B cell (primary cell): Measurements from ENCODE around the gene POGK. TPM values are rescaled to one million over a fixed set of nuclear protein-coding genes. Genes with fewer than 3 reads are reported as not detected.
A peak's percentile ranks its signal among the peaks of the same experiment; 100 is the strongest.

Experiments
- ATAC-seq: fragments of 200-7000 bp; cut with Tn5 transposase; one replicate; pipeline ENCODE4 v1.10.0; 2021; ENCODE audit warnings: low read depth, mild to moderate bottlenecking, moderate number of reproducible peaks, moderate library complexity
- CTCF ChIA-PET: fragments of 350-600 bp; sonication (Branson Sonifier 250); formaldehyde crosslinking; loops from one replicate; lab custom pipeline; 2021; ENCODE audit warnings: antibody characterized with exemption, inconsistent platforms; lab: Charles Lee
- POLR2A ChIA-PET: fragments of 350-600 bp; sonication (Branson Sonifier 250); formaldehyde crosslinking; loops from one replicate; lab custom pipeline; 2021; ENCODE audit warnings: antibody characterized with exemption; lab: Charles Lee
- DNase-seq: peaks from one replicate; pipeline ENCODE4 v3.0.0; 2013
- H2AFZ ChIP-seq: 2 replicates; pipeline ENCODE4 v1.6.1; 2012; ENCODE audit warnings: mild to moderate bottlenecking, low read depth, low read length; ENCODE audit not compliant: insufficient read depth, poor library complexity, severe bottlenecking
- H3K27ac ChIP-seq, 2 donors: 1 replicate in 1 of 2; 2 replicates in 1 of 2; pipeline ENCODE4 v1.5.1; 2012 to 2013; ENCODE audit warnings: low read length in 2 of 2, mild to moderate bottlenecking in 2 of 2, moderate library complexity in 1 of 2
- H3K27me3 ChIP-seq, 4 experiments: fragments of 200-600 bp in 1 of 4; sonication (generic) in 1 of 4; replicated peaks in 1 of 4; 1 replicate in 2 of 4; 2 replicates in 2 of 4; pipeline versions ENCODE4 v1.6.1 to v1.7.0; 2013 to 2016; ENCODE audit warnings: low read length in 3 of 4, mild to moderate bottlenecking in 2 of 4, mixed read lengths in 1 of 4, moderate library complexity in 1 of 4; ENCODE audit not compliant: insufficient read depth in 4 of 4, control insufficient read depth in 3 of 4; ENCODE audit errors: control extremely low read depth in 1 of 4
- H3K36me3 ChIP-seq, 2 experiments: replicated peaks in 1 of 2; 1 replicate in 1 of 2; 2 replicates in 1 of 2; pipeline versions ENCODE4 v1.6.1 to v1.7.1; 2013; ENCODE audit warnings: low read length in 1 of 2; ENCODE audit not compliant: insufficient read depth in 2 of 2, control insufficient read depth in 1 of 2; ENCODE audit errors: control extremely low read depth in 1 of 2, extremely low read depth in 1 of 2
- H3K4me1 ChIP-seq, 2 donors: fragments of 200-600 bp in 1 of 2; sonication (generic) in 1 of 2; 1 replicate in 1 of 2; 2 replicates in 1 of 2; pipeline versions ENCODE4 v1.5.1 to v1.6.1; 2013 to 2017; ENCODE audit warnings: low read length in 2 of 2; ENCODE audit not compliant: control insufficient read depth in 2 of 2, insufficient read depth in 2 of 2
- H3K4me2 ChIP-seq: replicated peaks from 2 replicates; pipeline ENCODE3; 2012; ENCODE audit warnings: mild to moderate bottlenecking, low read depth, low read length; ENCODE audit not compliant: poor library complexity, severe bottlenecking
- H3K4me3 ChIP-seq, 5 experiments: fragments of 200-600 bp in 1 of 5; sonication (generic) in 1 of 5; 1 replicate in 3 of 5; 2 replicates in 2 of 5; pipeline versions ENCODE4 v1.5.1 to v1.7.0; 2011 to 2016; ENCODE audit warnings: low read length in 4 of 5, mild to moderate bottlenecking in 4 of 5, low read depth in 2 of 5, control low read depth in 1 of 5, moderate library complexity in 1 of 5; ENCODE audit not compliant: insufficient read depth in 1 of 5; ENCODE audit errors: control extremely low read depth in 1 of 5, extremely low read depth in 1 of 5
- H3K79me2 ChIP-seq: fragments of 200-600 bp; sonication (generic); one replicate; pipeline ENCODE4 v1.6.0; 2016; ENCODE audit warnings: low read length; ENCODE audit not compliant: control insufficient read depth, insufficient read depth
- H3K9ac ChIP-seq: fragments of 200-600 bp; sonication (generic); 2 replicates; pipeline ENCODE4 v1.6.1; 2017; ENCODE audit warnings: mild to moderate bottlenecking, low read length, moderate library complexity
- H3K9me3 ChIP-seq, 3 donors: one replicate each; pipeline versions ENCODE4 v1.6.1 to v1.7.1; 2013; ENCODE audit warnings: low read length in 2 of 3; ENCODE audit not compliant: control insufficient read depth in 2 of 3, insufficient read depth in 1 of 3; ENCODE audit errors: control extremely low read depth in 1 of 3
- H4K20me1 ChIP-seq: 2 replicates; pipeline ENCODE4 v1.6.0; 2012; ENCODE audit warnings: mild to moderate bottlenecking, low read length; ENCODE audit not compliant: insufficient read depth, control insufficient read depth, poor library complexity, severe bottlenecking
- H3K27ac Mint-ChIP-seq: one replicate; pipeline ENCODE4 v1.8.0; 2021; ENCODE audit warnings: mixed read lengths
- H3K27me3 Mint-ChIP-seq: one replicate; pipeline ENCODE4 v1.8.0; 2021; ENCODE audit warnings: mixed read lengths
- H3K4me1 Mint-ChIP-seq: one replicate; pipeline ENCODE4 v1.8.0; 2021; ENCODE audit warnings: mixed read lengths
- H3K4me3 Mint-ChIP-seq: one replicate; pipeline ENCODE4 v1.8.0; 2021; ENCODE audit warnings: mixed read lengths
- H3K9me3 Mint-ChIP-seq: one replicate; pipeline ENCODE4 v1.8.0; 2022; ENCODE audit warnings: mixed read lengths; ENCODE audit not compliant: insufficient read depth
- EZH2 ChIP-seq: IDR thresholded peaks from 2 replicates; pipeline ENCODE4 v1.6.1; 2012; ENCODE audit warnings: borderline replicate concordance, low read depth, mild to moderate bottlenecking, moderate library complexity, low read length; ENCODE audit not compliant: insufficient read depth, poor library complexity, severe bottlenecking
- WGBS: methylation state at CpG from one replicate; pipeline ENCODE4 v1.1.5; 2013; ENCODE audit warnings: missing lambda C conversion rate; ENCODE audit not compliant: insufficient coverage; 5-methylcytosine and 5-hydroxymethylcytosine counted together
- intact Hi-C: fragments of 100-400 bp; cut with micrococcal nuclease; formaldehyde crosslinking; loops from one replicate; pipeline ENCODE4 v1.10.0; 2022
- polyA plus RNA-seq: library from polyadenylated mRNA; depleted of rRNA; stranded (reverse); fragments of >200 nt; gene quantifications from 2 replicates; pipeline ENCODE4 v1.2.3, GENCODE V29; 2012
- total RNA-seq, 2 donors: library from RNA; stranded (reverse); fragments of 120-200 nt in 1 of 2; gene quantifications; 1 replicate in 1 of 2; 2 replicates in 1 of 2; pipeline versions ENCODE4 v1.2.3 to v1.2.4, GENCODE V29; 2013 to 2022
- TF ChIP-seq, protein P1 (sequence below): fragments of 200-600 bp; IDR thresholded peaks from one replicate; pipeline ENCODE4 v1.8.0; 2022; ENCODE audit warnings: antibody characterized with exemption, mild to moderate bottlenecking

Gene POGK
- total and polyA plus RNA-seq, 2 donors (not counting 1 experiment from before 2014, with no cell fraction given): 10.4 to 45.0 TPM

DNA sequence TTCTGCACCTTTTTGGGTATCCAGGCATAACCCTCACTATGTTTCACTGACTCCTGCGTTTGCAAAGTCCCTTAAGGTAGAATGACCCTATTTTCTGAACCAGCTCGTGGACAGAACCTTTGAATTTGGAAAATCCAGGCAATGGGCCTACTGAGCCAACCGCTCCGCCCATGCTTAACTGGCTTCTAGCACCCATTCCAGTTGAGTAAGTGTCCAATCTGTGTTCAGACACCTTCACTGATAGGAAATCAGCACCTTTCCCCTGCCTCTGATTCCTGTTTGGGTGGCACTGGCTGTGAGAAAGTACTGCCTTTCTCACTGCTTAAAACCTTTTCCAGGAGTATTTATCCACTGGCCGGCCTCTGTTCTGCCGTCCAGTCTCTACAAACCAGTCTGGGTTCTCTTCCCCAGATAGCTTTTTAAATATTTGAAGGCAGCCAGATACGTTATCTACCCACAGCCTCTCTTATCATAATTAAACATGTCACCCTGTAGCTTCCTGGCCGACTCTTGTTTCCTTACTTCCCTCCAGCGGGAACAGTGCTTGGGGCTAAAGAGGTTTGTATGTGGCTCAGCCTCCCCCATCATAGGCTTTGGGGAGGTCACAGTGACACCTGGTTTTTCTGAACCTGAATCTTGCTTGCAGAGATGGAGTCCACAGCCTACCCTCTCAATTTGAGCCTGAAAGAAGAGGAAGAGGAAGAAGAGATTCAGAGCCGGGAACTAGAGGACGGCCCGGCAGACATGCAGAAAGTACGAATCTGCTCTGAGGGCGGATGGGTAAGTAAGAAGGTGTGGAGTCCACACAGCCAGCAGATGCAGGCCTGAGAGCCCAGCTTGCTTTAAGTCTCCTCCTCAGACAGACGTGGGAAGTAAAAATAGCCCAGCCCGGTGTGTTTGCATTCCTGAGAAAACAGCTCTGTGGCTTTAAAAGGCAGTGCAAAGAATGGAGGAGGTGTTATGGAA, 1.3 kb downstream of the POGK start:
- H3K27me3 Mint-ChIP-seq: no peaks in the 10 kb centered on the region
- no peaks in the 10 kb centered on the region for H3K27me3 ChIP-seq
- no peaks in the 10 kb centered on the region for H3K9me3 ChIP-seq
- TF ChIP-seq, protein P1, sequence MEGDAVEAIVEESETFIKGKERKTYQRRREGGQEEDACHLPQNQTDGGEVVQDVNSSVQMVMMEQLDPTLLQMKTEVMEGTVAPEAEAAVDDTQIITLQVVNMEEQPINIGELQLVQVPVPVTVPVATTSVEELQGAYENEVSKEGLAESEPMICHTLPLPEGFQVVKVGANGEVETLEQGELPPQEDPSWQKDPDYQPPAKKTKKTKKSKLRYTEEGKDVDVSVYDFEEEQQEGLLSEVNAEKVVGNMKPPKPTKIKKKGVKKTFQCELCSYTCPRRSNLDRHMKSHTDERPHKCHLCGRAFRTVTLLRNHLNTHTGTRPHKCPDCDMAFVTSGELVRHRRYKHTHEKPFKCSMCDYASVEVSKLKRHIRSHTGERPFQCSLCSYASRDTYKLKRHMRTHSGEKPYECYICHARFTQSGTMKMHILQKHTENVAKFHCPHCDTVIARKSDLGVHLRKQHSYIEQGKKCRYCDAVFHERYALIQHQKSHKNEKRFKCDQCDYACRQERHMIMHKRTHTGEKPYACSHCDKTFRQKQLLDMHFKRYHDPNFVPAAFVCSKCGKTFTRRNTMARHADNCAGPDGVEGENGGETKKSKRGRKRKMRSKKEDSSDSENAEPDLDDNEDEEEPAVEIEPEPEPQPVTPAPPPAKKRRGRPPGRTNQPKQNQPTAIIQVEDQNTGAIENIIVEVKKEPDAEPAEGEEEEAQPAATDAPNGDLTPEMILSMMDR: no peak
- TF ChIP-seq EZH2: no peak
- H3K36me3 ChIP-seq: peaks cover 3 to 50% of the 10 kb centered on the region in 2 experiments
- H3K4me2 ChIP-seq: peak overlapping the region; percentile 94
- peaks cover 35% of the 10 kb centered on the region for H3K4me1 Mint-ChIP-seq
- H3K9ac ChIP-seq: peak overlapping the region; percentile 73
- peak overlapping the region; percentile 96 for H2AFZ ChIP-seq
- ChIA-PET CTCF (no interaction called here), POLR2A (interaction anchor here (0.9 kb wide), 1 partner anchor 35 kb away, joined by 3 read pairs; no protein-coding TSS in a partner anchor)
- peaks cover 21 to 25% of the 10 kb centered on the region in 2 donors for H3K4me1 ChIP-seq
- peaks cover 49% of the 10 kb centered on the region for H4K20me1 ChIP-seq
- peak overlapping the region; percentile 85 for H3K27ac Mint-ChIP-seq
- H3K27ac ChIP-seq: peak overlapping the region; percentile 17 to 64
- ATAC-seq (no peak), DNase-seq (peak; percentile 17)
- intact Hi-C loops: no loop called here
- no peaks in the 10 kb centered on the region for H3K9me3 Mint-ChIP-seq
- peaks cover 45% of the 10 kb centered on the region for H3K79me2 ChIP-seq
- H3K4me3 ChIP-seq: peak overlapping the region; percentile 51 to 86 (median 62)
- peak overlapping the region; percentile 92 for H3K4me3 Mint-ChIP-seq
- WGBS: 56% methylated on average over 9 of the region's 16 CpGs

- H3K9me3 ChIP-seq: no peaks in the 10 kb centered on the region
- ChIA-PET POLR2A (no interaction called here), CTCF (no interaction called here)
- Mint-ChIP-seq H3K27ac (no peak overlapping the region), H3K4me1 (peaks cover 39% of the 10 kb centered on the region), H3K9me3 (no peaks in the 10 kb centered on the region), H3K27me3 (no peaks in the 10 kb centered on the region), H3K4me3 (no peak overlapping the region)
- no peak overlapping the region for H3K4me3 ChIP-seq
- no peak for TF ChIP-seq EZH2
- TF ChIP-seq, protein P1: no peak
- peaks cover 62% of the 10 kb centered on the region for H4K20me1 ChIP-seq
- DNase-seq (no peak), ATAC-seq (no peak)
- no peaks in the 10 kb centered on the region for H3K27me3 ChIP-seq
- no peak overlapping the region for H2AFZ ChIP-seq
- H3K9ac ChIP-seq: no peak overlapping the region
- no peak overlapping the region for H3K27ac ChIP-seq
- peaks cover 3 to 73% of the 10 kb centered on the region in 2 experiments for H3K36me3 ChIP-seq
- WGBS: 94% methylated on average over 5 of the region's 6 CpGs
- H3K4me1 ChIP-seq: peaks cover 21 to 22% of the 10 kb centered on the region in 2 donors
- no peak overlapping the region for H3K4me2 ChIP-seq
- intact Hi-C loops: no loop called here
- peaks cover 45% of the 10 kb centered on the region for H3K79me2 ChIP-seq
Measured at GRCh38 chr1:166843322-166843721, 4.0 kb downstream of the POGK start.
